CD4-positive, alpha-beta T cell treated with Interleukin-10 for 1 hour (primary cell): ENCODE data around the gene ITPR3.

Experiments used
- DNase-seq: peaks from one replicate; pipeline ENCODE4 v3.0.0-alpha.2; 2020

The ITPR3 gene

DNA sequence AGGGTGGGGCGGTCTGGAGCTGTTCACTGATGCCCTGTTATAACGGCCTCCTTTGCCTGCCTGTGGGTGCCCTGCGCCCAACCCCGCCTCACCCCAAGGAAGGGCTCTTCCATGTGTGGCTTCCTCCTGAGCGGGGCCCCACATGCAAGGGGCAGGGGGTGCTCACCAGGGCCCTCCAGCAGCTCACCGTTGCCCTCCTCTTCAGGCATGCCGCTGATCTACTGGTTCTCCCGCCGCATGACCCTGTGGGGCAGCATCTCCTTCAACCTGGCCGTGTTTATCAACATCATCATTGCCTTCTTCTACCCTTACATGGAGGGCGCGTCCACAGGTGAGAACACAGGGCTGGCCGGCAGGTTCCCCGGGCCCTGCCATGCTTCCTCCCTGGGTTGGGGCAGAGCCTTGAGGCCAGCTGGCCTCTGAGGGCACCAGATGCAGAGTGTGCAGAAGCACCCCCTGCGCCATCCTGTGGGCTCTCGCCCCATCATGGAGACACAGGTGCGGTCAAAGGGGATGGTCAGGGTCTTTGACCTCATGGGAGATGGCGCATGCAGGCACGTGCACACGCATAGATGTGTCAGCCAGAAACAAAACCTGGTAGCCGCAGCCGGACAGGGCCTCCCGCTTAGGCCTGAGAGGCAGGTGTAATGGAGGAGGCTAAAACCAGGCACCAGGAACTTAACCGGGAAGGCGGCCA lies 67.5 kb downstream of the ITPR3 start:
- no peak for DNase-seq

DNA sequence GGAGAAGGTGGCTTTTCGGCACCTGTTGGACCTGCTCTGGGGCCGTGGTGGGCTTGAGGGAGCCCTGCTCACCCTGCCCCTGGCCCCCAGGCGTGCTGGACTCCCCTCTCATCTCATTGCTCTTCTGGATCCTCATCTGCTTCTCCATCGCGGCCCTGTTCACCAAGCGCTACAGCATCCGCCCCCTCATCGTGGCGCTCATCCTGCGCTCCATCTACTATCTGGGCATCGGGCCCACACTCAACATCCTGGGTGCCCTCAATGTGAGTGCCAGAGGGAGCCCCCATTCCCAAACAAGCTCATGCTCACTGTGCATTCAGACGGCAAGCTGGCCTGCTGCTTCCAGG lies 68.0 kb downstream of the ITPR3 start:
- no peak for DNase-seq

DNA sequence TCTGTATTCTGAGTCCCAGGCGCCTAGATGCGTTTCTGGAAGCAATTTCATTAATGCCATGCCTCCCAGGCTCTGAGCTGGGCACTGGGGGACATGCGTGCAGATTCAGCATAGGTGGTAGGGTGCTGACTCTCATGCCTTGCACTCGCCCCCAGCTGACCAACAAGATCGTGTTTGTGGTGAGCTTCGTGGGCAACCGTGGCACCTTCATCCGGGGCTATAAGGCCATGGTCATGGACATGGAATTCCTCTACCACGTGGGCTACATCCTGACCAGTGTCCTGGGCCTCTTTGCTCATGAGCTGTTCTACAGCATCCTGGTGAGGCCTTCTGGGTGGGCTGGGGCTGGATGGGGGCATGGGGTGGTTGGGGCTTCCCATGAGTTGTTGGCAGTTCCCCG lies 68.8 kb downstream of the ITPR3 start:
- no peak for DNase-seq

DNA sequence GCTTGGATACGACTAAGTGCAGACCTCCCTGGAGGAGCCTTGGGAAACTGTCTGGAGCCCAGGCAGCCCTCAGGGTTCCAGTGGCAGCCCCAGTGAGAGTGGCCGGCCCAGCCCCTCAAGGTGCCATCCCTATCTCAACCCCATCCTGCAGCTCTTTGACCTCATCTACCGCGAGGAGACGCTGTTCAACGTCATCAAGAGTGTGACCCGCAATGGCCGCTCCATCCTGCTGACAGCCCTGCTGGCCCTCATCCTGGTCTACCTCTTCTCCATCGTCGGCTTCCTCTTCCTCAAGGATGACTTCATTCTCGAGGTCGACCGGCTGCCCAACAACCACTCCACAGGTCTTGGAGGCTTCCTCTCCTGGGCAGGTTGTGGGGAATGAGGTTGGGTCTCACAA lies 69.6 kb downstream of the ITPR3 start:
- DNase-seq = no peak

DNA sequence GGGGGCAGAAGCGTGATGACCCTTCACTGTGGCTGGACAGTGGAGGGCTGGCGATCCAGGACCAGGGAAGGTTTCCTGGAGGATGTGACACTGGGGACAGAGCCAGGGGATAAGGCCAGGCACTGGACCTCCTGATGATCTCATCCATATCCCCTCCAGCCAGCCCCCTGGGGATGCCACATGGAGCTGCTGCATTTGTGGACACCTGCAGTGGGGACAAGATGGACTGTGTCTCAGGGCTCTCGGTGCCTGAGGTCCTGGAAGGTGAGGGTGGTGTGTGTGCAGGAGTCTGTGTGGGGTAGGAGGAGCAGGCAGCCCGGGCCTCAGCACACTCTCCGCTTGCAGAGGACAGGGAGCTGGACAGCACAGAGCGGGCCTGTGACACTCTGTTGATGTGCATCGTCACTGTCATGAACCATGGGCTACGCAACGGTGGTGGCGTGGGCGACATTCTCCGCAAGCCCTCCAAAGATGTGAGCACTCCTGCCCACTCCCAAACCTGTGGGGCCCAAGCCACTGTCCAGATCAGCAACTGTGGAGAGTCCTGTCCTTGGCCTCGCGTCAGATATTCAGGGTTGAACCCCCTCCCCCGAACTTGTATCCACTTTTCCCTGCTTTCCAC lies 70.4 kb downstream of the ITPR3 start:
- DNase-seq = no peak

DNA sequence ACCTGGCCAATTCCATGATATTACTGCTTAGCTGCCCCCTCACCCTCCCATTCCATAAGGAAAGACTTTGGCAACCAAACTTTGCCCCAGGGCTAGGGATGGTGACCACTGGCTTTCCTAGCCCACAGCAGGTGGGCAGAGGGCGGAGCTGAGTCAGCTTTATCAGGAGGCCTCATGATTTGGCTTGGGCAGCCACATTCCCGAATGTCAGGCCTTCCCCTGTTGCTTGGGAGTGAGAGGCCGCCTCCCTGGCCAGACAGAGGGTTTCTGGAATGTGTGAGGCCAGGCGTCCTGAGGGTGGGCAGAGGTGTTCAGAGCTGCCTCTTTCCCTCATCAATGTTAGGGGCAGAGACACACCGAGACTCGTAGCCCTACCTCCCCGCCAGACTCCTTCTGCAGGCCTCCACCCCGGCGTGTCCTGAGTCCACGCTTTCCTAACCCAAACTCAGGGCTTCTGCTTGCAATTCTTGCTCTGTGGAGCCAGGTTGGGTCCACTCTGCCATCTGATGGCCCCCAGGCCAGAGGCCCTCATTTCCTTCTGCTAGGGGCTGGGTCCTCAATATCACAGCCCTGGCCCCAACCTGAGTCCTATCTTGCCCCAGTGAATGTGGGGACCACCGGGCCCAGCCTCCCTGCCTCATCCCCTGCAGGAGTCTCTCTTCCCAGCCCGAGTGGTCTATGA lies 71.1 kb downstream of the ITPR3 start:
- no peak for DNase-seq

DNA sequence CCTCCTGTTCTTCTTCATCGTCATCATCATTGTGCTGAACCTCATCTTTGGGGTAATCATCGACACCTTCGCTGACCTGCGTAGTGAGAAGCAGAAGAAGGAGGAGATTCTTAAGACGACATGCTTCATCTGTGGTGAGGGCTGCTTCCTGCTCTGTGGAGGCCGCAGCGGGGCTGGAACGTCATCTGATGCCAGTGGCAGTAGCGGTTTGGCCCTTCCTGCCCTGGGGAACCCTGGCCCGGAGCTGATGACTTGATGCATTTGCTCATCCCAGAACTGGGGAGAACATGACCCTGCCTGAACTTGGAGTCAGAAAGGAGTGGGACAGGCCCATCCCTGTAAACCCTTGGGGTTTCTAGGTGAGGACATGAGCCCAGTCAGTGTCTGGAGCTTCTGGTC lies 71.6 kb downstream of the ITPR3 start:
- DNase-seq = peak; percentile 71

DNA sequence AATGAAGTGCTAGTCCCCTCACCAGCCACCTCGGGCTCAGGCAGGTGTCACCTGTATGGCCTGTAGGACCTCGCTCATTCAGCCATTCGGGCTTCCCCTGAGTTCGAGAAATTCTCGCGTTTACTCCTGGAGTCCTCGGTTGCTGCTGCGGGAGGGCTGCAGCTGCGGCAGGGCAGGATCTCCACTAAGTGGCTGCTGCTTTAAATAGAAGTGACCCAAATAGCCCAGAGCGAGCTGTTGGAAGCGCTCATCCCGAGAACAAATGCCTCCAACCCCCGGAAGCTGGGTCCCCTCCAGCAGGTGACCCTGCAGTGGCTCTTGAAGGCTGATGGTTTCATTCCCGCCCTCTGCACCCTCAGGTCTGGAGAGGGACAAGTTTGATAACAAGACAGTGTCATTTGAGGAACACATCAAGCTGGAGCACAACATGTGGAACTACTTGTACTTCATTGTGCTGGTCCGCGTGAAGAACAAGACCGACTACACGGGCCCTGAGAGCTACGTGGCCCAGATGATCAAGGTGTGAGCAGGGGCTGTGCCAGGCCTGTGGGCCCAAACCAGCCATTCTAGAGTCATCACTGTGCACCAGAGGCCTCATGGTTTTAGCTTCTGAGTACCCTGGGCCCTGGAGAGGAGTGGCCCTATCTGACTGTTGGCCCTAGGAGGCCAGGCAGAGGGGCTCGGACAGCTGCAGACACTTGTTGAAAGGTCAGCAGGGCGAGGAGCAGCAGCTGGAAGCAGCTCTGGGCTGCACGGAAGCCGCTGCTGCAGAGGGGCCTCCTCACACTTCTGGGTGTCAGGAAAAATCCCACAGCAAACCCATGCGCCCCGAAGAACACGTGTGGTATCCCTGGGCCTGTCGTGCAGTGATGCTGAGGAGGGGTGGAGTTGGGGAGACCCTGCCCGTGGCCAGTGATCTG lies 72.3 kb downstream of the ITPR3 start:
- DNase-seq = no peak

DNA sequence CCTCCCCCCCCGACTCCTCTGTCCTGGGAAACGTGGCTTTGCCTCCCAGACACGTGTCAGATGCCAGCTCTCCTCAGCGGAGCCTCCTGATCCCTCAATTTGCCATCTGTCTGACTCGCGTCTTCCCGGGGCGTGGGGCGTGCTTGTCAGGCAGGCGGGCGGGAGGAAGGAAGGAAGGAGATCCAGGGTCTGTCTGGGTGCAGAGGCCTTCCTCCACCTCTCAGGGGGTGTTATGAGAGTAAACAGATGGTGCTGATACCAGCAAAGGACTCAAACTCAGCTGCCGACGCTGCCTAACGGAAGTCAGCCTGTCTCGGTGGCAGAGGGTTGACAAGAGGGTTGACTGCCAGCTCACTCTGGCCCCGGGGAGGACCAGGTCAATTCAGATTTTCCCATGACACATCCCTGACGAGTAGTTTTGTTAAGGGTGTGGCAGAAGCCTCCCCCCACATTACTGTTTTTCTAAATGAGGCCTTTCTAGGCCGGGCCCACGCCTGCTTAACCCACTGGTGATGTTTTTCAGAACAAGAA lies 73.3 kb downstream of the ITPR3 start:
- DNase-seq = peak; percentile 63

DNA sequence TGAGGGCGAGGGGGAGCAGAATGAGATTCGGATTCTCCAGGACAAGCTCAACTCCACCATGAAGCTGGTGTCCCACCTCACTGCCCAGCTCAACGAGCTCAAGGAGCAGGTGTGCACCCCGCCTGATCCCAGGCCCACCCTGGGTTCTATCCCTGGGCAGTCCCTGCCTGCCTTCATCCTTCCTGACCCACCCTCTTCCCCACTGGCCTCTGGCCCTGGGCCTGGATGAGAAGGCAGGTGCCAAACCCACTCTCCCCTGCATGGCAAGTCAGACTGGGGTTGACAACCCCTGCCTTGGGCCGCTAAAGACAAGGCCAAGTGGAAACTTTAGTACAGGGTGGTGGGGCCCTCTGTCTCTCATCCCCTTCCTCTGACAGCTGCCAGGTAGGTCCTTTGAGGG lies 73.9 kb downstream of the ITPR3 start:
- DNase-seq = no peak

DNA sequence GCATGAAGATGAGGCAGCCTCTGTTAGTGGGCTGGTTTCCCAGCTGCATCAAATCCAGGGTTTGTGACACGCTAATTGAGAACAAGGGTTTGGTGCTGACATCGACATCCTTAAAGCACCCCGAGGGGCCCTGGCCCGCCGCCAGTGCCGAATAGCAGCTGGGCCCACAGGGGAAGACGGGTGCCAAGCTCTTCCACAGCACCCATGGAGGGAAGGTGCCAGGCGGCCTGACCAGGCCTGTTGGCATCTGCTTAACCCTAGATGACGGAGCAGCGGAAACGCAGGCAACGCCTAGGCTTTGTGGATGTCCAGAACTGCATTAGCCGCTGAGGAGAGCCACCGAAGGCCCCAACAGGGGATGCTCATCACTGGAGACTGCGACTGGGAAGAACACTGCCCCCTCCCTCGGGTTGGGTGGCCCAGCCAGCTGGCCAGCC lies 74.3 kb downstream of the ITPR3 start:
- DNase-seq = no peak

DNA sequence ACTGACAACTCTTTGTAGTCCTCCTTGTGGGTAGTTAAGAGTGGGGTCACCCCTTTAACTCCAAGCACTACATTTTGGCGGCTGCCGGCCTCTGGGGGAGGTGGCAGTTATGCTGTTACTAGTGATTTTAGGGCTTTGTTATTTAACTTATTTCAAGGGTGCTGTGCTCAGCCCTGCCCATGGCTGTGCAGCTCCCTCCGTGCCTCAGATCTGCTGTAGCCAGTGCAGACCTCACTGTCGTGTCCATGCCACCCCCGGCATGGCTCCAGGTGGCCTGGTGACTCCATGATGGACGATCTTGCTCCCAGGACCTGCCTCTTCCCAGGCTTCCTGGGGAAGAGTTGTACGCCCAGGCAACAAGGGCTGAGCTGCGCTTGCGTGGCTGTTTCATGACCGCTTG lies 75.0 kb downstream of the ITPR3 start:
- no peak for DNase-seq

DNA sequence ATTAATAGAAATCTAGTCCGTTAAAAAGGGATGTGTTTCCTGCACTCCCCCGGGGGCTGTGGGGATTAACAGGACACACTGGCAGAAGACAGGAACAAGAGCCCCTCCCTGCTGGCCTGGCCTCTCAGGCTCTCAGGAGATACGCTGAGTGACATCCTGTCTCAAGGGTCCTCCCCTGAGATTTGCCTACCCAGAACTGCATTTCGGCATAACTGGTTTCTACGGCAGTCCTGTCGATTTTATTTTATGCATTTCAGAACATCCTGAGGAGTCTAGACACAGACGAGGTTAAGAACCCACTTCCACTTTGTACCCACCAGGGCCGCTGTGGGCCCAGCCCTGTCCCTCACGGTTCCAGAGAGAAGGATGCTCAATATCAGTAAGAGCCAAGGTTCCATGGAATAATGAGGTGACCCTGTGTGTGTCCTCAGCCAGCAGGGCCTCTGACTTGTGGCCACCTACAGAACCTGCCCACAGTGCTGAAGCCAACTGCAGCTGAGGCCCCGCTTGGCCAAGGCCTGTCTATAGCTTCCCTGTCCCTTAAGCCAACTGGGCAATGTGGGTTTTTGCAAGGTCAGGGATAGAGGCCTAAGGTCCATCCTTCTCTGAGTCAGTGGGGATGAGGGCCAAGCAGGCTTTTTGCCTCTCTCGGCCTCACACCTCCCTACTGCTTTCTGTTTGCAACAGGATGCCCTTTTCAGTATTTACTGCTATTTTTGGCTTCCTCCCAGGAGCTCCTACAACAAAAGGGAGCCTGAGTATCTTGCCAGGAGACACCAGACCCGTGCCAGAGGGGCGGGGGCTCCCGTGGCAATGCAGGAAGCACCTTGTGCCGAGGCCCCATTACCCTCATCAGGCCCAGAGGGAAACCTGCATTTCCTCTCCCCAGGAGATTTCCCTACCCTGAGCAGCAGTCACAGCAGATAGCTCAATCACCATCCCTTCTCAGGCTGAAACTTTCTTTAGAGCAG lies 75.7 kb downstream of the ITPR3 start:
- peak; percentile 30 for DNase-seq

DNA sequence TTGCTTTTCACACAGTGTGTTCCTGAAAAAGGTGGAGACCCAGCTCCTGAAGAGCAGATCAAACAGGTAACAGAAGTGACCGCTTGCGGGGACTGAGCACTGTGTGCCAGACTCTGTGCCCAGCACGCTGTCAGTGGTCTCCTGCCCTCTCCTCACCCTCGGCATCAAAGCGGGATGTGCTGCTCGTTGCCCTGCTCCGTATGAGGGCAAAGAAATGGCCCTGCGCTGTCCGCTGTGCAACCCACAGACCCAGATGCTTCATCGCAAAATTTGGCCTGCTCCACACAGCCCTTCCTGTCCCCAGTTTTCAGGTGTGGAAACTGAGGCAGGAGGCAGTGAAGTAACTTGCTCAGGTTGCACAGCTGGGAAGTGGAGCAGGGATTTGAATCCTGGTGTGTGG lies 76.7 kb downstream of the ITPR3 start:
- DNase-seq = no peak

DNA sequence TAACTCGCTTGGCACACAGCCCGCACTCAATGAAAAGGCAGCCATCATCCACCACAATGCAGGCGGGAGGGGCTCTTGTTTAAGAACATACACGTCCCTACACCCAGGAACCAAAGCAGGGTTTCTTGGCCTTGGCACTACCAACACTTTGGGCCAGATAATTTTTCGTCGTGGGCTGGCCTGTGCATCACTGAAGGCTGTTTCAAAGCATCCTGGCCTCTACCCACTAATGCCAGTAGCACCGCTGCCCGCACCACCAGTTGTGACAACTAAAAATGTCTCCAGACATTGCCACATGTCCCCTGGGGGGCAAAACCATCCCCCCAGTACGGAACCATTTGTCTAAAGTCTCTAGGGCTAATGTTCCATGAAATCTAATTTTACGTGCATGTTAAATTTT lies 77.4 kb downstream of the ITPR3 start:
- no peak for DNase-seq

DNA sequence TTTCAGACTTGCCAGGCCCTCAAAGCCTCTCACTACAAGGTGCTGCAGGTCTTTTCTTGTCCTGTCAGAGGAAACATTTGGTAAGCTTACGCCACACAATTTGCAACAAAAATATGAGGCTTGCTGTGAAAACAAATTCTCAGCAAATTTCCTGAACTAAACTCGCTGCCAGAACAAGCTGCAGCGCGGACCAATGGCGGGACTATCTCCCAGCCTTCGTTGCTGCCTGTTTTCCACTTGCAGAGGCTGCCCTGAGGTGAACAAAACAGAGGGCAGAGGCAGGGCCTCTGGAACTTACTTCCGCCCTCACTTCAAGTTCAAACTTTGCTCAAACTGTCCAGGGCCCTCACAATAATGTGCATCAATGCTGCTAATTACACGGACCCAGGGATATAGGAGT lies 78.0 kb downstream of the ITPR3 start:
- DNase-seq = no peak

DNA sequence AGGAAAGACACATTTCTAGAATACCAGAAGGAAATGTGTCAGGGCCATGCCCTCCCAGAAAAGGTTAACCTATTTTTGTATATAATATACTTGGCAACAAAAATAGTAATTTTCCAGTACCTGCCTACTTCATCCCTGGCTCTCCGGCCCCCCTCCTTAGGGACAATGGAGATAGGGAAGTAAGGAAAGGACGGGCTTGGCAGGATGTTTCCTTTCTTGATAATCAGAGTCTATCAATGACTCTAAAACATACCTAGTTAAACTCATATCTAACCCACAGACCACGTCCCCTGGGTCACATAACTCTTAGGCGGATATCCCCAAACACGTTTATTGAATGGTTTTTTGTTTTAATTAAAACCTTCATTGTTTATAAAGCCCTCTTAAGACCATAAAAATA lies 78.6 kb downstream of the ITPR3 start:
- no peak for DNase-seq

DNA sequence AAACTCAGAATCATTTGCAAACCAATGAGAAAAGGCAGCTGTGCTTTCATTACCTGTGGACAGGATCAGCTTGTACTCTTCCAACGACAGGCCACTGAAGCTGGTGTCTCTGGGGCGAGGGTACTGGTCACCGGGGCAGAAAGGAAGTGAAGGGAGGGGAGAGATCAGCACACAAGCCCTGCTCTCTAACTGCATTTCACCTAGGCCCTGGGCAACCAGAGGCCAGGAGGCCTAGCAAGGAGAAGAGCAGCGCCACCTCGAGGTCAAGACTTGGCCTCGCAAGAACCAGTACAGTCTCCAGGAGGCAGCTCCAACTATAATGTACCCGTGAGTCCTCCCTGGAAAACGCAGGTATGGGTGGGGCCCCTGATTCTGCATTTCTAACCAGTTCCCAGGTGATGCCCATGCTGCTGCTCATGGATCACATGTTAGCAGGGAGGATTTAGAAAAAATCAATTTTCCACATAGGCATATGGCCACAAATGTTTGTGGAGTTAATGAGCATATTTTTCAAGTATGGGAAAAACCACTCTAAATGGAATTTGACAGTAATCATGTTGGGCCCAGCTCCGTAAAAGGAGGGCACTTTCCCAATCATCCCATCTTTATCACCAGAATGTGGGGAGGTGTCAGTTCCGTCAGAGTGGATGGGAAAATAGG lies 79.4 kb downstream of the ITPR3 start:
- DNase-seq = peak; percentile 76

DNA sequence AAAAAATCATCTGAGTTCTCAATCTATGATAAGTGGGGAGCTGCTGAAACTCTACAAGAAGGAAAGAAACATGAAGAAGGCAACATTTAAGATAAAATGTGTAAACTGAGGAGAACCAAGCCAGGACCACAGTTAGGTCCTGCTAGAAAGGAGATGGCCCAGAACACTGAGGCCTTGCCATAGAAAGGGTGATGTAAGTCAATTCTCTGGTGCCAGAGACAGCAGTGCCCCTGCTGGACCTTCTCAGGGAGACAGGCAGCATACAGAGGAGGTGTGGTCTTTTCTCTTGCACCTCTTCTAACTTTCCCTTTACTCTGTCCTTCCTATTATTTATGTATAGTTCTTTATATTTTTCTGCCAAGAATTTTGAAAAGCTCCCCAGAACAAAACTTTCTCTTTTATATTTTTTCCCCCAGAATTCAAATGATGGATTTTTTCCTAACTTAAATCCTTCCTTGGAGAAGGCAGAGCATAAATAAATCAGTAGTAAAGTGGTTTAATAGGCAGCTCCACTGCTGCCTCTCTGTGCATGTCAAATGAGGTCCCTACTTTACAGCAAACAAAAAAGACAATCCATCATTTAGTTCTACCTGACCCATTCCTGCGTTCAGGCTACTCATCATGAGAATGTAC lies 81.3 kb downstream of the ITPR3 start:
- DNase-seq = peak; percentile 54

DNA sequence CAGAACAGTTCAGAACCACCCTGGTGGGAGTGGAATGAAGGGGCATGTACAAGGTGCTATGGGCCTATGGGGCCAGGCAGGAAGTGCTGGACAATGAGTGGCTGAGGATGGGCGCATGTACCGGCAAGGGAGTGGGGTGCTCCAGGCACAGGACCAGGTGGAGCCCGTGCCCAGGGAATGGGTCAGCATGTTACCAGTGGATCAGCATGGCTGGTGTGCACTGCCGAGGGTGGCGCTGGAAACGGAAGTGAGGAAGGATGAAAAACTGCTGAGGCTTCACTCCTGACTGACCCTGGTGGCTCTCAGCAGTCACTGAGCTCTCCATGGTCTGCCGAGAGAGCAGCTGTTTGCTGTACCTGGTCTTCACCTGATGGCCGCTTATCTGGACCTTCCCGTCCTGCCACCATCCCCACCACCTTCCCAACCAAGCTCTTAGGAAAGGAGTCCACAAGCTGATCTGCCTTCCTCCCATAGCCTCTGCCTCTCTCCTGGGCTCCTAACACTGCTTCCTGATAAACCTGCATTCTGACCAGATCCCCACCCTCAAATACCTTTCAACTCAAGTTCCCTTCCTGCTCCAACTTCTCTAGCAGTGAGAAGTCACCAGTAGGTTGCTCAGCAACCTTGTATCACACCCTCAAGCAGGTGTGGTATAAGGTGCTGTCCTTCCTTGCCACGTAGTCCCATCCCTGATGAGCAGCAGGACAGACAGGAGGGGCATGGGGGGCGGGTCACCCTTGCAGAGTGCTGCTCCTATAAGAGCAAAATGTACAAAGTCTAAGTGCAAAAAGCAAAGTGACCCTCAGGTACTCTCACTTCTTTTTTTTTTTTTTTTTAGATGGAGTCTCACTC lies 83.3 kb downstream of the ITPR3 start:
- DNase-seq = no peak
